C1 segment of cervical spinal cord (tissue), 14 donors: Measurements from ENCODE around the gene CWF19L2.
"Not testable (repeated sequence)": the region's sequence is repeated elsewhere in the genome, so short reads cannot be mapped to it uniquely, and the experiment has no call there.

ENCODE experiments used
- DNase-seq, 14 donors: peaks; one replicate each; lab custom pipeline; 2025; lab: John Stamatoyannopoulos, UW

CWF19L2 gene

DNA sequence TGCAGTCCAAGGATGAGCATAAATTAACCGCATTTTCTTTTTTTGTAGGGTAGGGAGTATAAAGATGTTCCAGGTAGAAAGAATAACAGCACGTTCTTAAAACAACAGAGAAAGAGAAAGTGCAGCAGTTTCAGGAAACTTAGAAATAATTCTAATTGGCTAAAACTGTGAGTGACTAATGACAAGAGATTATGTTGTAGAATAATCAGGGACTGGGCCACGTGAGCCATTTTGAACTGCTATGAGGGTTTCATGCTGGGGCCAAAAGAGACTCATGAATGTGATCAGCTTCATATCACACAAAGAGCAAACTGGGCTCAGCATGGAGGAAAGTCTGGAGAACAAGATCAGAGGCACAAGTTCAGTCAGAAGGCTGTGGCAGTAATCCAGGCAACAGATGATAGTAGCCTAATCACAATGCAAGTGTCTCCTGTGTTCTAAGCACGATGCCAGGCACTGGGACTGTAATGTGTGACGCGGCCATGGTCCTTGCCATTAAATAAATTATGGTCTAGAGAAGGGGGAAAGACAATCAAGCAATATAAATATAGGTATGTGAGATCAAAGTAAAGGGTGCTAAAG lies 17.9 kb downstream of the CWF19L2 start:
- no peak for DNase-seq

DNA sequence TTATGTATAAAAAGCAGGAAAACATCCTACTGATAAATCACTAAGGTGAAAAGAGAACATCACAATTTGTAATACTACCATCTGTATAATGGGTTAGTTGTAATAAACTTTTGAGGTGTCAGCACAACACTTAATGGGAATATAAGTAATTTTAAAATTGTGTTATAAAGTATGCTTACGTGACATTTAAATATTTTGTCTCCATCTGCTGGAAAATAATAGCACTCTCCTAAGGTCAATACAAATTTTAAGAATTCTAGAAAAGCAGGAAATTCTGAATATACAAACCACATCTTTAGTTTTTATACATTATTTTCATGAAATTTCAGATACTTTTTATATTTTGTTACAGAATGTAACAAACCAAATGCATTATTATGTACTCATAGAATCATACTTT lies 19.5 kb downstream of the CWF19L2 start:
- no peak for DNase-seq

DNA sequence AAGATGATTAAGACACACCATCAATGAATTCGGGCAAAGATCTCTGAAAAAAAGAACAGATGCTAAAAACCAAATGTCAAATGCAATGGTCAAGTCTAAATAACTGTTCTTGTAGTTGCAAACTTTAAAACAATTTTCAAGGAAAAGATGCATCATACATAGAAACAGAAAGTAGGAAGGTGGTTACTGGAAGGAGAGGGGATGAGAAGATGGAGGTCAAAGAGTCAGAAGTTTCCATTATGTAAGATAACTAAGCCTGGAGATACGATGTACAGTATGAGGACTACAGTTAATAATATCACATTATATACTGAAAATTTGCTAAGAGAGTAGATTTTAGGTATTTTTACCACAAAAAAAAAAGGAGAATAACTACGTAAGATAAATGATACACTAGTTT lies 27.1 kb downstream of the CWF19L2 start:
- no peak for DNase-seq

DNA sequence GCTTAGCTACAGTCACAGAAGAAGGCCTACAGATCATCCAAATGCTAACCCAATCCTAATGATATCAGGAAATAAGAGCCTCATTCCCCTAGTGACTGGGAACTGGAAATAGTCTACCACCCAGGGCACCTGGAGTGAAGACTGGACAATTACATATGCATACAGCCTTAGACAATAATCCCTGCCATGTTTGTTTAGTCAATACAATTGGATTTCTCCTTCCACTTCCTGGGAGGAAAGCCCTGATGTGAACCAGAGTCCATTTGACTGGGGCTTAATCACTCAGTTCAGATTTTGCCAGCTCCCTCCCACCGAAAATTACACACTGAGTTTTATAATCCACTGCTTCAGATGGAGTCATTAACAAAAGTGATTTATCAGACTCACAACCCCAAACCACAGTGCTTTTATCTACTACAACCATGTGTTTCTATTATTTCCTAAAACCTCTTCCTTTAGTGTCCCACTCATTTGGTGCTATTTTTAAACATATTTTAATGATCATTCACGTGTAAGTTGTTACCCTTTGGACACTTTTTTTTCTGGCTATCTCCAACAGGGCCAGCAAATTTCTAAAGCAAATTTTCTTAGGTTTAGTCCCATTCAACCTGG lies 29.9 kb downstream of the CWF19L2 start:
- no peak for DNase-seq

DNA sequence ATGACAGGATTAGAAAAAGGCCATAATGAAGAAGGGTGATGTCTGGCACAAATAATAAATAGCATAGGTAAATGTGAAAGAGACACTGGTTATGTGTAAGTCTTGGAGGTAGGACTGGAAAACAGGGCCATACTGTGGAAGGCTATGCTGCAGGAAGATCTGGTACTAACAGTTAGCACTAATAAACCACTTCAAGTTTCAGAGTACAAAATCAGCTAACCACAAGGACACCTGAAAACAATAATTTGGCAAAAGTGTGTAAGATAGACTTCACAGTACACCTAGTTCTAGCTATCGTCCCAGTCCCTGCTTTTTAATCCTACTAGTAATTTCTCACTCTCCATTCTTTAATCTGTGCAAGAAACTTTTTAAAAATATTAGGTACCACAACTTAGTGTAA lies 44.3 kb downstream of the CWF19L2 start:
- DNase-seq = no peak

DNA sequence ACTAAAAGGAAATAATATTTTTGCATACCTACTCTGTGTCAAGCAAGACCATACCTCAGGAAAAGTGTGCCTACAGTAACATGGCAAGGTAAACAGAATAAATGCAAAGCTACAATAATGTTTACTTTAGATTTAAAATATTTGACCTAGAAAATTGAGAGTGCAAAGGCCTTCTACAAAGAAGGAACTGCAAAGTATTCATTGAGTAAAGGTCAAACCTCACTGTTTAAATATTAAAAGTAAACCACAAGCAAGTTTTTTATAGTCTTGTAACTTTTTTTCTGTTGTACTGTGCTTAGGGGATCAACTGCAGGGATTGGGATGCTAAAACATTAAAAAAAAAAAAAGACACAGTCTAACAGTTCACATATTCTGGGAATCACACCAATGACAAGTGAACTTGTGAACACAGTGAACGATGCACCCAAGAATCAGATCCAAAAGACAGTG lies 48.8 kb downstream of the CWF19L2 start:
- no peak for DNase-seq

DNA sequence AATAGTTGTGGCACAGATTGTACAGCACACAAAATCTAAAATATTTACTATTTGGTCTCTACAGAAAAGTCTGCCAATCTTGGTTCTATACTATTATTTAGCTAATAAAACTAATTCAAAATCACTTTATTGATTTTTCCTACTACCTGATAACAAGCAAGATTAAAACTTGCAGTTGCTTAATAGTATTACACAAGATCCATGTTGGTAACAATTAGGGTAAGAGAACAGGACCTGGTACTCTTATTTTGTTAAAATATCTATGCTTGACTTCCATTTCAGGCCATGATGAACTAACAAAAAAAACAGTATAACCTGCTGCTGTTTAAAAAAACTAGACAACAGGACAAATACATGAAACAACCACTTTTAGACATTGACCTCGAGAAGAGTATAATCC lies 52.4 kb downstream of the CWF19L2 start:
- no peak for DNase-seq

DNA sequence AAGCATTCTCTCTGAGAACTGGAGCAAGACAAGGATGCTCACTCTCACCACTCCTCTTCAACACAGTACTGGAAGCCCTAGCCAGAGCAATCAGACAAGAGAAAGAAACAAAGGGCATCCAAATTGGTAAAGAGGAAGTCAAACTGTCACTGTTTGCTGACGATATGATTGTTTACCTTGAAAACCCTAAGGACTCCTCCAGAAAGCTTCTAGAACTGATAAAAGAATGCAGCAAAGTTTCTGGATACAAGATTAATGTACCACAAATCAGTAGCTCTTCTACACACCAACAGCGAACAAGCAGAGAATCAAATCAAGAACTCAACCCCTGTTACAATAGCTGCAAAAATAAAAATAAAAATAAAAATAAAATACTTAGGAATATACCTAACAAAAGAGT lies 56.5 kb downstream of the CWF19L2 start:
- not testable (repeated sequence) for DNase-seq

DNA sequence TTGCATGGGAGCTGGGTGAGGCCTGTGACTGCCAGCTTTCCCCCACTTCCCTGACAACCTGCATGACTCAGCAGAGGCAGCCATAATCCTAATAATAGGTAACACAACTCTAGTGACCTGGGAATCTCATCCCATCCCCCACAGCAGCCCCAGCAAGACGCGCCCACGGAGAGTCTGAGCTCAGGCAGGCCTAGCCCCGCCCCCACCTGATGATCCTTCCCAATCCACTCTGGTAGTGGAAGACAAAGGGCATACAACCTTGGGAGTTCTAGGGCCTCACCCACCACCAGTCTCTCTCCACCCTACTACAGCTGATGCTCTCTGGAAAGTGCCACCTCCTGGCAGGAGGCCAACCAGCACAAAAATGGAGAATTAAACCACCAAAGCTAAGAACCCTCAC lies 60.3 kb downstream of the CWF19L2 start:
- DNase-seq = no peak

DNA sequence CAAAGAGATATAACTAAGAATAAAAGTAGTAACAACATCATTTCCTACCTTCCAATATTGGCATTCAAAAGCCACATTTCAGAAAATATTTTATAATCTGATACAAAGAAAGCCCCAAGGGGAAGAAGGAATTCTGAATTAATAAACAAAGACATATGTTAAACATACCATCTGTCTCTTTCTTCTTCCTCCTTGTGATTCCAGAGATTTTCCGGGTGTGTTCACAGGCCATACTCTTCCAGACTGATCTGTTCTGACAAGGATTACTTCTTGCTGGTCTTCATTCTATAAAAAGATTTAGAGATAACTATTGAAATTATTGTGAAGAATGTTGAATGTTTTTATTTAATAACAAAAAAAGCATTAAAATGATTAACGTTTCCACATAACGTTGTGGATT lies 65.0 kb downstream of the CWF19L2 start:
- peak in 1 of 14 donors; percentile 14 for DNase-seq

DNA sequence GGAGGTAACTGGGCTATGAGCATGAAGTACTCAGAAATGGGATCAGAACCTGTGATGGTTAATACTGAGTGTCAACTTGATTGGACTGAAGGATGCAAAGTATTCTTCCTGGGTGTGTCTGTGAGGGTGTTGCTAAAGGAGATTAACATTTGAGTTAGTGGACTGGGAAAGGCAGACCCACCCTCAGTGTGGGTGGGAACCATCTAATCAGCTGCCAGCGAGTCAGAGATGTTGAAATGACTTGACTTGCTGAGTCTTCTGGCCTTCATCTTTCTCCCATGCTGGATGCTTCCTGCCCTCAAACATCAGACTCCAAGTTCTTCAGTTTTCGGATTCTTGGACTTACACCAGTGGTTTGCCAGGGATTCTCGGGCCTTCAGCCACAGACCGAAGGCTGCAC lies 66.9 kb downstream of the CWF19L2 start:
- not testable (repeated sequence) for DNase-seq

DNA sequence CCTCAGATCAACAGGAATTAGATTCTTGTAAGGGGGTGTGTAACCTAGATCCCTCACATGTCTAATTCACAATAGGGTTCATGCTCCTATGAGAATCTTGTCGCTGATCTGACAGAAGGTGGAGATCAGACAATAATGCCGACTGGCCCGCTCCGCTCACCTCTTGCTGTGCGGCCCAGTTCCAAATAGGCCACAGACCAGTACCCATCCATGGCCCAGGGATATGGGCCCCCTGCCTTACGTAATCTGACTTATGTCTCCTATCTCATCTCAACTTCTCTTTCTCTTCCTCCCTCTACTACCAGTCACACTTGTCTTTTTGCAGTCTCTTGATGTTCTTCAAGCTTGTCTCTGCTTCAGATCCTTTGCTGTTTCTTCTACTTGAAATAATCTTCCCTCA lies 70.0 kb downstream of the CWF19L2 start:
- DNase-seq = peak in 1 of 14 donors; percentile 38

DNA sequence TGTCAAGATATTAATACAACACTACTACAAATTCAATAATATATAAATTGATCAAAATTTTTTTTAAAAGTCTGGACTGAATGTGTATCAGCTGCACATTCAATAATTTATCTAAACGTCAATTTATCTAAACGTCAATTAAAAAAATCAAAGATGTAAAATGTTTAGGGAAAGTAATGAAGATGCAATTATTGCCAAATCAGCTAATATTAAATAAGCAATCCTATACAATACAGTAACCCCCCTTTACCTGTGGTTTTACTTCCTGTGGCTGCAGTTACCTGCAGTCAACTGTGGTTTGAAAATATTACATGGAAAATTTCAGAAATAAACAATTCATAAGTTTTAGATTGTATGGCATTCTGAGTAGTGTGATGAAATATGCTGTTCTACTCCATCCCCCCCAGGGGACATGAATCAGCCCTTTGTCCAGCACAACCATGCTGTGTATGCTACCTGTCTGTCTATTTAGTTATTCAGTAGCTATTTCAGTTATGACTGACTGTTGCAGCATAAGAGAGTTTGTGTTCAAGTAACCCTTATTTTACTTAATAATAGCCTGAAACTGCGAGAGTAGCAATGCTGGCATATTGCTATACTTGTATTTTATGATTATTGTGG lies 72.2 kb downstream of the CWF19L2 start:
- DNase-seq = no peak

DNA sequence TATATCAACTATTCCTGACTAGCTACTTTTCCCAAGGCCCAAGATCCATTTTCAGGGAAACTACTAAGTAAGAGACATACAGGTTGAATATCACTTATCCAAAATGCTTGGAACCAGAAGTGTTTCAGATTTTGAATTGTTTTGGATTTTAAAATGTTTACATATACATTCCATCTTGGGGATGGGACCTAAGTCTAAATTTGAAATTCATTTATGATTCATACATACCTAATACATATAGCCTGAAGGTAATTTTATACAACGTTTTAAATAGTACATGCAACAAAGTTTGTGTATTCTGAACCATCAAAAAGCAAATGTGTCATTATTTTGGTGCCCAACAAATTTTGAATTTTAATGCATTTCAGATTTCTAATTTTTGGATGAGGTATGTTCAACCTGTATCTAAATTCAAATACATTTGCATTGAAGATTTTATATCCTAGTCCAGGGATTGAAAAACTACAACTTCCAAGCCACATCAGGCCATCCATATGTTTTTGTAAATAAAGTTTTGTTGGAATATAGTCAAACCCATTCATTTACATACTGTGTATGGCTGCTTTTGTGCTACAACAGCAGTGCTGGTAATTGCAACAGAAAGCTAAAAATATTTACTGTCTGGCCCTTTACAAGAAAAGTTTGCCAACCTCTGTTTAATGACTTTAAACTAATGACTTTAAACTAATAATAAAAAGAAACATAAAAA lies 73.3 kb downstream of the CWF19L2 start:
- DNase-seq = no peak

DNA sequence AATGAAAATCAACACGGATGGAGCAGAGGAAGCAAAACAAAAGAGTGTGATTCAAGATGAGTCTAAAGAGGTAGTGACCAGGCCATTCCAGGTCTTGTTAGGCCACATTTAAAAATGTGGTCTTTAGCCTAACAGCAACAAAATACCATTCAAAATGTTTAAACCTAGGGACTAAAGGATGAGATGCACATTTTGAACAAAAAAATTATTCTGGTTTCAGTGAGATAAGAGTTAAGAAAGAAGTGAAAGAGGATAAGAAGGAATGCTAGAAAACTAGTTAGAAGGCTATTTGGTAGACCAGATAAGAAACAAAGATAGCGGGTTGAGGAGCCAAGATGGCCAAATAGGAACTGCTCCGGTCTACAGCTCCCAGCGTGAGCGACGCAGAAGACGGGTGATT lies 85.2 kb downstream of the CWF19L2 start:
- no peak for DNase-seq

DNA sequence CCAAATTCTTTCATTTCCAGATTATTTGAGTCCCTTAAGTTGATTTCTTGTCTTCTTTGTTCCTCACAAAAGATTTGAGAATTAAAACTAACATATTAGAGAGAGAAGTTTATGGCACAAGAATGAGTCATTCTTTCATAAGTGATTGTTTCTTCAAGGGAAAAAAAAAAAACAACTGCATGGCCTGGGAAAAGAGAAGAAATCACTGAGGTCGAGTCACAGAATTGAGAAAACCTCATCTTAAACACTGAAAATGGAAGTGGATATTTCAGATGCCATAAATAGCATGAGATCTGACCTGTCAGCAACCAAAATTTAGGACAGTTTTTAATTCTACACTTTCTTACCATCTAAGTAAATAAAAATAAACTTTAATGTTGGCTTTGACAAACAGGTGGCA lies 87.2 kb downstream of the CWF19L2 start:
- DNase-seq = no peak

DNA sequence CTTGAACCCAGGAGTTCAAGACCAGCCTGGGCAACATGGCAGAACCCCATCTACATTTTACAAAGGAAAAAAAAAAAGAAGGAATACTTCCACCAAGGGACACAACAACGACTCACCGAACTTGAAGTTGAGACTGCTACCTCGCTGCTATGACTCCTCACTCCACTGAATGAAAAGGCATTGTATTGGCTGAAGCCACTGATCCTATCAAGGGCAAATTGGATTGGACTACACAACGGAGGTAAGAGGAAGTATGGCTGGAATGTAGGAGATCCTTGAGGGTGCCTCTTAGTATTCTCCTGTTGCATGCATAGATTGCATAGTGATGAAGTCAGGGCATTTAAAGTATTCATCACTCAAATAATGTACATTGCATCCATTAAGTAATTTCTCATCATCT lies 97.9 kb downstream of the CWF19L2 start:
- no peak for DNase-seq

DNA sequence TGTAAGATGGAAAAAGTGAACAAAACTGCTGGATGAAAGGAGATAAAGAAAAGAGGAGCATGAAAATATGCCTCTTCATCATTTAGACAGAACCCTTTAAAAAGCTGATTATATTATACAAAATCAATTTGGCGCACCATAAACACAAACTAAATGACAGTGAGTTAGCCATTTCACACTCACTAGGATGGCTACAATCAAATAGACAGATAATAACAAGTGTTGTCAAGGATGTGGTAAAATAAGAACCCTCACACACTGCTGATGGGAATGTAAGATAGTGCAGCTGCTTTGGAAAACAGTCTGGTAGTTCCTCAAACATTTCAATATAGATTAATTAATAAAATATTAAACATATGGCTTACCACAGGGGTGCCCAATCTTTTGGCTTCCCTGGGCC lies 99.7 kb downstream of the CWF19L2 start:
- no peak for DNase-seq

DNA sequence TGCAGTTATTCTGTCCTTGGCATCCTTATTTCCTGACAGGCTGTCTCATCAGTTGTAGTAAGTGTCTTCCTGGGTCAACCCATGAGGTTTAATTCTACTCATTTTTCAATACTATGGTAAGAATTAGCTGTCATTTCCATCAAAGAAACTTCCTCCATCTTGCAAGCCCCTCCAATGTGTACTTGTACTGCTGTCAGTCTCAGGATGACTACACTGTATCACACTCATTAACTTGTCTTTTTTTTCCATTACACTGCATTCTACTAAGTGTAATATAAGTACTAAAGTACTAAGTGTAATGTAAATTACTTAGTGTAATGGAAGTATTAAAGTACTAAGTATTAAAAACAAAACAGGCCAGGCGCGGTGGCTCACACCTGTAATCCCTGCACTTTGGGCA lies 102.8 kb downstream of the CWF19L2 start:
- no peak for DNase-seq

DNA sequence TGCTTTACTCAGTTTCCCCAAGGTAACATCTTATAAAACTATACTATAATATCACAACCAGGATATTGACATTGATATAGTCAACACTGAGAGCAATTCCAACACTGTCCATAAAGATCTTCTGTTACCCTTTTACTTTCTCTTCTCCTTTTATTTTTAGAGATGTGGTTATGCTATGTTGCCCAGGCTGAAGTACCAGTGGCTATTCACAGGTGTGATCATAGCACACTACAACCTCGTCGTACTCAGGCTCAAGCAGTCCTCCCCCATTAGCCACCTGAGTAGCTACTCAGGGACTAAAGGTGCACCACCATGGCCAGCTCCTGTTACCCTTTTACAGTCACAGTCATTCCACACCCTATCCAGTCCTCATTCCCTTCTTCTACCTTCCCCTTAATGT lies 119.7 kb downstream of the CWF19L2 start:
- no peak for DNase-seq

DNA sequence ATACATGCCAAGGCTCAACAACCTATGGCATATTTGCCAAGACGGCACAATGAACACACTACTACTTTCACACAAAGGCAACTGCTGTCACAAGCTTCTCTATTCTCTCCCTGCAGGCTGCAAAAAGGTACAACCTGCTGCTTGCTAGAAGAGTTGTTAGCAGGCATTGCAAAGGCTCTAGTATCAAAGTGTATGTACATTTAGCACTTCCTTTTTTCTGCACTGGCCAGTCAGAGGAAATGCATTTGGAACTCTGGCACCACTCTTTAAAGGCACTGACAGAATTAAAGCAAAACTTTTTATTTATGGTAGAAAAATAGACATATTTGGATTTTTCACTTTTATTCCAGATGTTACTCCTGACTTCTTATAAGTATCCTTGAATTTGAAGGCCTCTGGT lies 125.9 kb downstream of the CWF19L2 start:
- no peak for DNase-seq

DNA sequence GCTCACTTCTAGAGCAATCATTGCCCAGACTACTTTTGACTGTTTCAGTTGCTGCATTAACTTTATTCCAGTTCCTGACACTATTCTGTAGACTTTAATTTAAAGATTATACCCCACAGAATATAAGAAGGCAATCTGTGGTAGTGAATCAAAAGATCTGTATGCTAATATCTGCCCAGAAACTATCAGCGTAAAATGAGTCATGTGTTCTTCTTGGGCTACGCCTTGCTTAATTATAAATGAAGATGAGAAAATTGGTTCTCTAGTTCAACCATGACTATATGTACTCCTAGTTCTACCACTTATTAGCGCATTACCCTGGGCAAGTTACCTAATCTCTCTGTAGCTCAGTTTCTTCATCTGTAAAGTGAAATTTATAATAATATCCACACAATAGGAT lies 128.5 kb downstream of the CWF19L2 start:
- no peak for DNase-seq

DNA sequence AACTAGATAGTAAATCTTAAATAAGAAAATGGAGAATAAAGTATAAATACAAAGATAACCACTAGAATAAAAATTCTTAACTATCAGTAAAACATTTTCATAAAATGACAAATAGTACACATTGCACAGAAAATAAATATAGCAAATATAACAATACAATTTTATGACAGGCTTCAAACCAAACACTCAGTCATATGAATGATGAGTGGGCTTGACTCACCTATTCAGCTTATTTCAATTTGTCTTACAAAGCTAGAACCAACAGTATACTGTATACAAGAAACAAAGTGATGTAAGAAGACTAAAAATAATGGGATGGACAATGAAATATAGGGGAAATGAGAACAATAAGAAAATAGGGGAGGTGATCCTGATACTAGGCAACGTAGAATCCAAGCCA lies 141.2 kb downstream of the CWF19L2 start:
- no peak for DNase-seq
